Thyroid gland (tissue), 4 donors: ENCODE results near the gene CASP14. TPM values are rescaled to one million over a fixed set of nuclear protein-coding genes. Genes with fewer than 3 reads are reported as not detected.

Experiments
- DNase-seq, 2 donors: peaks; one replicate each; pipeline ENCODE4 v3.0.0-alpha.2; 2019
- H3K27ac ChIP-seq, 3 donors: fragments of 200-600 bp; sonication (generic); 1 replicate in 2 of 3; 2 replicates in 1 of 3; pipeline ENCODE4 v1.5.1; 2016 to 2019; ENCODE audit warnings: mild to moderate bottlenecking in 1 of 3, moderate library complexity in 1 of 3
- H3K27me3 ChIP-seq: fragments of 200-600 bp; sonication (generic); one replicate; pipeline ENCODE4 v1.5.1; 2019
- H3K36me3 ChIP-seq, 2 donors: fragments of 200-600 bp; sonication (generic); one replicate each; pipeline ENCODE4 v1.5.1; 2016 to 2019
- H3K4me1 ChIP-seq, 2 donors: fragments of 200-600 bp; sonication (generic); one replicate each; pipeline ENCODE4 v1.5.1; 2017 to 2019
- H3K4me3 ChIP-seq, 3 donors: fragments of 200-600 bp; sonication (generic); replicated peaks in 1 of 3; 1 replicate in 2 of 3; 2 replicates in 1 of 3; pipeline ENCODE4 v1.5.1; 2016; ENCODE audit warnings: mild to moderate bottlenecking in 1 of 3
- H3K9me3 ChIP-seq: fragments of 200-600 bp; sonication (generic); one replicate; pipeline ENCODE4 v1.5.1; 2017
- CTCF ChIP-seq, 6 experiments: fragments of 200-600 bp in 3 of 6; fragments of 450-650 bp in 3 of 6; sonication (generic) in 3 of 6; IDR thresholded peaks; one replicate each; pipeline ENCODE4 v1.5.1; 2016 to 2019; ENCODE audit warnings: antibody characterized with exemption in 6 of 6, mild to moderate bottlenecking in 2 of 6, inconsistent platforms in 1 of 6, moderate library complexity in 1 of 6
- POLR2A ChIP-seq, 2 donors: fragments of 450-650 bp; IDR thresholded peaks; one replicate each; pipeline ENCODE4 v1.6.1; 2017; ENCODE audit warnings: antibody characterized with exemption in 2 of 2, mild to moderate bottlenecking in 2 of 2, moderate library complexity in 1 of 2
- WGBS, 2 donors: methylation state at CpG; one replicate each; pipeline ENCODE4 v1.1.5; 2017; 5-methylcytosine and 5-hydroxymethylcytosine counted together
- intact Hi-C: fragments of 100-400 bp; cut with DNase I; formaldehyde crosslinking; loops from one replicate; pipeline ENCODE4 v1.15.1; 2023
- total RNA-seq, 4 donors: library from RNA; depleted of rRNA; stranded (reverse); fragments of >200 nt; gene quantifications; one replicate each; pipeline ENCODE4 v1.2.3, GENCODE V29; 2016

Gene CASP14
- total RNA-seq, 4 donors from 2014 or later = not detected

- Histone ChIP-seq H3K9me3 (no peaks in the 10 kb centered on the region), H3K36me3 (no peaks in the 10 kb centered on the region), H3K4me1 (no peaks in the 10 kb centered on the region), H3K27ac (no peak overlapping the region), H3K4me3 (no peak overlapping the region), H3K27me3 (no peaks in the 10 kb centered on the region)
- 77 to 86% methylated on average over 10 of the region's 10 CpGs for WGBS, 2 donors
- TF ChIP-seq CTCF (IDR thresholded peaks at IDR 0.05) (no peak), POLR2A (IDR thresholded peaks at IDR 0.05) (no peak)
- intact Hi-C loops = no loop called here
- DNase-seq = no peak
Measured at GRCh38 chr19:15098460-15098859, 49.2 kb downstream of the CASP14 start.

GRCh38 chr19:15099017-15099582 lies 49.8 kb downstream of the CASP14 start:
- H3K27me3 ChIP-seq = no peaks in the 10 kb centered on the region
- no peaks in the 10 kb centered on the region for H3K4me1 ChIP-seq
- no peak for DNase-seq
- no peak overlapping the region for H3K27ac ChIP-seq
- no peaks in the 10 kb centered on the region for H3K9me3 ChIP-seq
- intact Hi-C loops = no loop called here
- no peak overlapping the region for H3K4me3 ChIP-seq
- no peaks in the 10 kb centered on the region for H3K36me3 ChIP-seq
- TF ChIP-seq POLR2A (IDR thresholded peaks at IDR 0.05) (no peak), CTCF (IDR thresholded peaks at IDR 0.05) (no peak)
- WGBS, 2 donors = 84 to 85% methylated on average over 3 of the region's 3 CpGs

- no peaks in the 10 kb centered on the region for H3K27me3 ChIP-seq
- H3K9me3 ChIP-seq = no peaks in the 10 kb centered on the region
- H3K36me3 ChIP-seq = no peaks in the 10 kb centered on the region
- 63% methylated on average over 3 of the region's 3 CpGs for WGBS, 2 donors
- H3K4me3 ChIP-seq = no peak overlapping the region
- DNase-seq = peak in 1 of 2 donors; percentile 20
- intact Hi-C loops = no loop called here
- peak in 5 of 6 experiments; percentile 32 to 56 (median 43) for TF ChIP-seq CTCF (IDR thresholded peaks at IDR 0.05)
- TF ChIP-seq POLR2A (IDR thresholded peaks at IDR 0.05) = no peak
- H3K4me1 ChIP-seq = no peaks in the 10 kb centered on the region
- no peak overlapping the region for H3K27ac ChIP-seq
Measured at GRCh38 chr19:15101479-15102082, 52.3 kb downstream of the CASP14 start.

GRCh38 chr19:15104003-15104402 lies 54.7 kb downstream of the CASP14 start:
- TF ChIP-seq CTCF (IDR thresholded peaks at IDR 0.05) (no peak), POLR2A (IDR thresholded peaks at IDR 0.05) (no peak)

GRCh38 chr19:15104411-15104810 lies 55.1 kb downstream of the CASP14 start:
- Histone ChIP-seq H3K4me1 (peaks cover 6 to 9% of the 10 kb centered on the region in 2 donors), H3K27ac (no peak overlapping the region), H3K36me3 (no peaks in the 10 kb centered on the region), H3K9me3 (no peaks in the 10 kb centered on the region), H3K4me3 (no peak overlapping the region), H3K27me3 (no peaks in the 10 kb centered on the region)
- DNase-seq = no peak
- intact Hi-C loops = no loop called here
- 86 to 88% methylated on average over 1 of the region's 1 CpG for WGBS, 2 donors
- TF ChIP-seq POLR2A (IDR thresholded peaks at IDR 0.05) = no peak
- TF ChIP-seq CTCF (IDR thresholded peaks at IDR 0.05) = no peak

More at GRCh38 chr19:15104003-15104402, 54.7 kb downstream of the CASP14 start:
- no peak overlapping the region for H3K4me3 ChIP-seq
- H3K27me3 ChIP-seq = no peaks in the 10 kb centered on the region
- H3K36me3 ChIP-seq = no peaks in the 10 kb centered on the region
- WGBS, 2 donors = 94 to 100% methylated on average over 1 of the region's 1 CpG
- no peak overlapping the region for H3K27ac ChIP-seq
- intact Hi-C loops = no loop called here
- H3K9me3 ChIP-seq = no peaks in the 10 kb centered on the region
- H3K4me1 ChIP-seq = peaks cover 6 to 9% of the 10 kb centered on the region in 2 donors
- DNase-seq = no peak
